Glutamatergic neuron (in vitro differentiated cells): Measurements from ENCODE around the gene NBL1. TPM values are rescaled to one million over a fixed set of nuclear protein-coding genes. Genes with fewer than 3 reads are reported as not detected.

Experiments
- DNase-seq: peaks from one replicate; pipeline ENCODE4 v3.0.0; 2022
- H3K27ac Mint-ChIP-seq: one replicate; pipeline ENCODE4 v1.8.0; 2020; ENCODE audit warnings: mild to moderate bottlenecking, mixed read lengths, inconsistent platforms; ENCODE audit not compliant: unreplicated experiment
- H3K27me3 Mint-ChIP-seq: one replicate; pipeline ENCODE4 v1.8.0; 2020; ENCODE audit warnings: mild to moderate bottlenecking, moderate library complexity, mixed read lengths, inconsistent platforms; ENCODE audit not compliant: unreplicated experiment
- H3K36me3 Mint-ChIP-seq: one replicate; pipeline ENCODE4 v1.8.0; 2020; ENCODE audit warnings: mild to moderate bottlenecking, mixed read lengths, inconsistent platforms; ENCODE audit not compliant: unreplicated experiment
- H3K4me1 Mint-ChIP-seq: one replicate; pipeline ENCODE4 v1.8.0; 2020; ENCODE audit warnings: mild to moderate bottlenecking, low read depth, mixed read lengths, inconsistent platforms; ENCODE audit not compliant: unreplicated experiment
- H3K4me3 Mint-ChIP-seq: one replicate; pipeline ENCODE4 v1.8.0; 2020; ENCODE audit warnings: mild to moderate bottlenecking, mixed read lengths, inconsistent platforms; ENCODE audit not compliant: unreplicated experiment
- H3K9me3 Mint-ChIP-seq: one replicate; pipeline ENCODE4 v1.8.0; 2020; ENCODE audit warnings: mild to moderate bottlenecking, moderate library complexity, mixed read lengths, inconsistent platforms; ENCODE audit not compliant: unreplicated experiment
- total RNA-seq: library from RNA; stranded (reverse); fragmentation: NEBNext Ultra II Directional; extraction: Animal tissue kit (Norgen Biotek cat#: 25700); gene quantifications from one replicate; pipeline ENCODE4 v1.2.1, GENCODE V29; 2021; ENCODE audit not compliant: unreplicated experiment
- TF ChIP-seq, protein P1 (sequence below): fragments of 200-600 bp; sonication (generic); IDR thresholded peaks from one replicate; pipeline ENCODE4 v1.5.0; 2021; ENCODE audit not compliant: partially characterized antibody, unreplicated experiment

NBL1 gene
- total RNA-seq, 1 donor from 2014 or later = 14.4 TPM

GRCh38 chr1:19621274-19621950 lies 22.7 kb upstream of the NBL1 start:
- no peaks in the 10 kb centered on the region for H3K36me3 Mint-ChIP-seq
- no peak overlapping the region for H3K27ac Mint-ChIP-seq
- DNase-seq = no peak
- H3K27me3 Mint-ChIP-seq = no peaks in the 10 kb centered on the region
- peaks cover 6% of the 10 kb centered on the region for H3K4me1 Mint-ChIP-seq
- TF ChIP-seq, protein P1, sequence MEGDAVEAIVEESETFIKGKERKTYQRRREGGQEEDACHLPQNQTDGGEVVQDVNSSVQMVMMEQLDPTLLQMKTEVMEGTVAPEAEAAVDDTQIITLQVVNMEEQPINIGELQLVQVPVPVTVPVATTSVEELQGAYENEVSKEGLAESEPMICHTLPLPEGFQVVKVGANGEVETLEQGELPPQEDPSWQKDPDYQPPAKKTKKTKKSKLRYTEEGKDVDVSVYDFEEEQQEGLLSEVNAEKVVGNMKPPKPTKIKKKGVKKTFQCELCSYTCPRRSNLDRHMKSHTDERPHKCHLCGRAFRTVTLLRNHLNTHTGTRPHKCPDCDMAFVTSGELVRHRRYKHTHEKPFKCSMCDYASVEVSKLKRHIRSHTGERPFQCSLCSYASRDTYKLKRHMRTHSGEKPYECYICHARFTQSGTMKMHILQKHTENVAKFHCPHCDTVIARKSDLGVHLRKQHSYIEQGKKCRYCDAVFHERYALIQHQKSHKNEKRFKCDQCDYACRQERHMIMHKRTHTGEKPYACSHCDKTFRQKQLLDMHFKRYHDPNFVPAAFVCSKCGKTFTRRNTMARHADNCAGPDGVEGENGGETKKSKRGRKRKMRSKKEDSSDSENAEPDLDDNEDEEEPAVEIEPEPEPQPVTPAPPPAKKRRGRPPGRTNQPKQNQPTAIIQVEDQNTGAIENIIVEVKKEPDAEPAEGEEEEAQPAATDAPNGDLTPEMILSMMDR = no peak
- peaks cover 2% of the 10 kb centered on the region for H3K9me3 Mint-ChIP-seq
- H3K4me3 Mint-ChIP-seq = no peak overlapping the region

GRCh38 chr1:19622204-19622603 lies 21.9 kb upstream of the NBL1 start:
- Mint-ChIP-seq H3K4me1 (peaks cover 6% of the 10 kb centered on the region), H3K27ac (no peak overlapping the region), H3K36me3 (no peaks in the 10 kb centered on the region), H3K27me3 (no peaks in the 10 kb centered on the region), H3K4me3 (no peak overlapping the region), H3K9me3 (peaks cover 2% of the 10 kb centered on the region)
- TF ChIP-seq, protein P1 = no peak
- DNase-seq = no peak

DNA sequence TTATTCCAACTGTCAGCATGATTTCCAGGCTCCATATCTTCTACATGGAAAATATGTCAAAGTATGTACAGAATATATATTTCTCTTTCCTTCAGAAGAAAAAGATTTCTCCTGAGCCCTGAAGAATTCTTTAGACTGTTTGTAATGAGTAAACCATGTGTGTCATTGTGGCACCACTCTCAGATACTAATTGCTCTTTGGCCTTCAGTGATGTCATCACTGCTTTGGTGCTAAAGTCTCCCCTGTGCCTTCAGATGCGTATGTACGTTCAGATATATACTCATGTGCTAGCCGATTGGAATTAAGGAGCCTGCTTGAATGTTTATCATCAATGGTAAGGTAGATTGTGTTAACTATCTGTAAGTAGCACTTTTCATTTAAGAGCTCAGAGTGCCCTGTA lies 20.6 kb upstream of the NBL1 start:
- DNase-seq = no peak
- H3K36me3 Mint-ChIP-seq = no peaks in the 10 kb centered on the region
- no peaks in the 10 kb centered on the region for H3K27me3 Mint-ChIP-seq
- H3K27ac Mint-ChIP-seq = peak overlapping the region; percentile 29
- peaks cover 6% of the 10 kb centered on the region for H3K4me1 Mint-ChIP-seq
- TF ChIP-seq, protein P1 = no peak
- no peak overlapping the region for H3K4me3 Mint-ChIP-seq
- peaks cover 2% of the 10 kb centered on the region for H3K9me3 Mint-ChIP-seq

DNA sequence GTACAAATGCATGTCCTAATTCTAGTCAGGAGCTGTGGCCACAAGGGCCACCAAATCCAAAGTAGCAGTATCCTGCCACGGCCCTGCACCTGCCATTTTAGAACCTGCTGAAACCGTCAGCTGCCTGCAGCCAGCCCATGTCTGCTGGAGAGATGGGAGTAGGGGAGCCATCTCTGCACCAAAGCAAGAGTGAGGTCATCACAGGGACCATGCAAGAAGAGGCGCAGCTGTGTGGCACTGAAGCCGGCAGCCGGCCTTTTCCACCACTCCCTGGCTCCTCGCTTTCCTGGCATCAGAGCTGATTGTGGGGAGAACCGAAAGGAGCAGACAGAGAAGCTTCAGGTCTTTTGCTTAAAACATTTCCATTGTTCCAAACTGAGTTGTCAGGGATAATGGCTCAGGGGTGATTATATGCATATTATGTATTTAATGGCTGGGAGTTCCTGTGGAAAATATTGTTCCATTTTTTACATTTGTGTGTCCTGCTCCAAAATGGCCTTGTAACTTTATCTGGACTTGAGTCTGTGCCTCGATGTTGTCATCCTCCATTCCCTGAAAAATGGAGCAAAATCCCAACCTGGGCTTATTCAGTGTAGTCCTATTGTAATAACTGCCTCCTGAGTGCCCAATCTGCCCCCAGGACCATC lies 18.7 kb upstream of the NBL1 start:
- H3K4me3 Mint-ChIP-seq = no peak overlapping the region
- no peak for DNase-seq
- no peaks in the 10 kb centered on the region for H3K27me3 Mint-ChIP-seq
- H3K9me3 Mint-ChIP-seq = peaks cover 2% of the 10 kb centered on the region
- peaks cover 6% of the 10 kb centered on the region for H3K4me1 Mint-ChIP-seq
- TF ChIP-seq, protein P1 = no peak
- H3K27ac Mint-ChIP-seq = no peak overlapping the region
- H3K36me3 Mint-ChIP-seq = peaks cover 5% of the 10 kb centered on the region

DNA sequence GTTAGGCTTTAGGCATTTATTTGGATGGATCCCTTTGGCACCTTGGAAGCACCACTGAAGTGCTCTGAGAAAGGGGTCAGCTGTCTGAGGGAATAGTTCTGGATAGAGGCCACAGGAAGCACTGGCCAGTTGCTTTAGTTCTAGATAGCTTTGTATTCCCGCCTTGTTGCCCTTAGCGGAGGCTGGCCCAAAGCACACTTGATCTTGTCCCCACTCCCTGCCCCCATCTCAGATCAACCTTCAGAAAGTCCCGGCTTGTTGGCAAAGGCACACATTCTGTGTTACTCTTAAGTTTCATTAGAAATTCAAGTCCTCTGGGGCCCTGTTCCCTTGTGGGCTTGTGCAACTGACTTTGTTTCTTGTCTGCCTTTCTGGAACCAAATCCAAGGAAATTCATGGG lies 15.2 kb upstream of the NBL1 start:
- H3K9me3 Mint-ChIP-seq = peaks cover 2% of the 10 kb centered on the region
- no peak overlapping the region for H3K27ac Mint-ChIP-seq
- no peaks in the 10 kb centered on the region for H3K27me3 Mint-ChIP-seq
- TF ChIP-seq, protein P1 = no peak
- no peak for DNase-seq
- H3K36me3 Mint-ChIP-seq = peaks cover 5% of the 10 kb centered on the region
- peaks cover 3% of the 10 kb centered on the region for H3K4me1 Mint-ChIP-seq
- no peak overlapping the region for H3K4me3 Mint-ChIP-seq
